ENCODE measurements around the gene FGGY. TPM values are rescaled to one million over a fixed set of nuclear protein-coding genes. Genes with fewer than 3 reads are reported as not detected.

FGGY gene
- total and polyA plus RNA-seq, 8 donors: 6.2 to 27.0 (median 16.0) TPM

DNA sequence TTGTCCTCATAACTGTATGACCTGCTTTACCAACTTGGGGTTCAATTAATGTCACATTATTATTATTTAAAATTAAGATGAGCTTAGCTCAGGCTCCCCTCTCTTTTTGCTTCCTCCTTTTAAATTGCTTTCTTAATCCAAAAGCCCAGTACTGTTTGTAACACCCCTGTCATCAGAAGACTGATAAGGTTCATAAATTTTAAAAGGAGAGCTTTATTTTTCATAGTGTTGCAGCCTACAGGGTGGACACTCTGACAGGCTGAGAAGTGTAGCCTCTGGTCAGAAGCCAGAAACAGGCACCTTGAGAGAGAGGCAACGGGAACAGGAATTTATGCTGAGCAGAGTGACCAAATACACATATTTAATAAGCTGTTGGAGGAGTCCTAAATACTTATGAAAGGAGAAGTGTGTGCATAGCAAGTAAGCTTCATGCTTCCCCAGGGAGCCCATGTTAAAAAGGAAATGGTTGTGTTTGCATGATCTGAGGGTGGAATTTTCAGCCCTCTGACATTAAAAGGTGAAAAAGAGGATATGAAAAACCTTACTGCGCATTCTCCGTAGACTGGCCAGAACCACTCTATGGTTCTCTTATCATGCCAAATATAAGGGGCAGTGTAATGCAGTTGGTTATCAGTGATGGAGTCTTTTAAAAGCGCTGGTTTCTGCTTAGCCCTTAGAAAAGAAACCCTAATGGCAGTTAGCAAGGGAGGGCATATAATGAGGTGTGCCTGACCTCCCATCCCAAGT lies 30.5 kb upstream of the FGGY start:
- DNase-seq (no peak), FAIRE-seq (no peak), ATAC-seq (peak in 2 of 4 donors; percentile 37 to 74)
- Histone ChIP-seq H3K27me3 (no peaks in the 10 kb centered on the region), H3K4me3 (no peak overlapping the region), H3K36me3 (no peaks in the 10 kb centered on the region), H3K4me1 (no peaks in the 10 kb centered on the region), H3K27ac (no peak overlapping the region), H3K9me3 (no peaks in the 10 kb centered on the region)
- TF ChIP-seq, protein P1, sequence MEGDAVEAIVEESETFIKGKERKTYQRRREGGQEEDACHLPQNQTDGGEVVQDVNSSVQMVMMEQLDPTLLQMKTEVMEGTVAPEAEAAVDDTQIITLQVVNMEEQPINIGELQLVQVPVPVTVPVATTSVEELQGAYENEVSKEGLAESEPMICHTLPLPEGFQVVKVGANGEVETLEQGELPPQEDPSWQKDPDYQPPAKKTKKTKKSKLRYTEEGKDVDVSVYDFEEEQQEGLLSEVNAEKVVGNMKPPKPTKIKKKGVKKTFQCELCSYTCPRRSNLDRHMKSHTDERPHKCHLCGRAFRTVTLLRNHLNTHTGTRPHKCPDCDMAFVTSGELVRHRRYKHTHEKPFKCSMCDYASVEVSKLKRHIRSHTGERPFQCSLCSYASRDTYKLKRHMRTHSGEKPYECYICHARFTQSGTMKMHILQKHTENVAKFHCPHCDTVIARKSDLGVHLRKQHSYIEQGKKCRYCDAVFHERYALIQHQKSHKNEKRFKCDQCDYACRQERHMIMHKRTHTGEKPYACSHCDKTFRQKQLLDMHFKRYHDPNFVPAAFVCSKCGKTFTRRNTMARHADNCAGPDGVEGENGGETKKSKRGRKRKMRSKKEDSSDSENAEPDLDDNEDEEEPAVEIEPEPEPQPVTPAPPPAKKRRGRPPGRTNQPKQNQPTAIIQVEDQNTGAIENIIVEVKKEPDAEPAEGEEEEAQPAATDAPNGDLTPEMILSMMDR (IDR thresholded peaks at IDR 0.05): no peak
- intact Hi-C loops (cut with DNase I): no loop called here
- 70 to 86% methylated on average over 4 of the region's 4 CpGs for WGBS, 2 donors

DNA sequence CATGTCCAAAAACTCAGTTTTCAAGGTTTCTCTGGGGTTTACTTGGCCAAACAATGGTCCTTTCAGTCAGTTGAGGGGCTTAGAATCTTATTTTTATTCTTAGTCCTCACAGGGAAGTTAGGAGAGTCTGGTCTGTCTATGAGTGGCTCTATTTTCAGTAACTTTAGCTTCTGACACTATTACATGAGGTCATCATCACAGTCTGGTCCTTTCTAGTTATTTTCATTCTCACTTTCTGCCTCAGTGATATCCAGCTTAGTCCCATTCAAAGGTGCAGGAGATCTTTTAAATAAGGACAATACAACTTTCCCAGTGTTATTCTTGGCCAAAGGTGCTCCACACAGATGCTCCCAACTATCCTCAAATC lies 30.0 kb upstream of the FGGY start:
- no peak for DNase-seq
- no peaks in the 10 kb centered on the region for H3K9me3 ChIP-seq
- no peak overlapping the region for H3K4me3 ChIP-seq
- no peak for ATAC-seq
- H3K4me1 ChIP-seq: no peaks in the 10 kb centered on the region
- TF ChIP-seq, protein P1 (IDR thresholded peaks at IDR 0.05): no peak
- no peaks in the 10 kb centered on the region for H3K36me3 ChIP-seq
- intact Hi-C loops (cut with DNase I): no loop called here
- no peak for FAIRE-seq
- H3K27ac ChIP-seq: no peak overlapping the region
- H3K27me3 ChIP-seq: no peaks in the 10 kb centered on the region

DNA sequence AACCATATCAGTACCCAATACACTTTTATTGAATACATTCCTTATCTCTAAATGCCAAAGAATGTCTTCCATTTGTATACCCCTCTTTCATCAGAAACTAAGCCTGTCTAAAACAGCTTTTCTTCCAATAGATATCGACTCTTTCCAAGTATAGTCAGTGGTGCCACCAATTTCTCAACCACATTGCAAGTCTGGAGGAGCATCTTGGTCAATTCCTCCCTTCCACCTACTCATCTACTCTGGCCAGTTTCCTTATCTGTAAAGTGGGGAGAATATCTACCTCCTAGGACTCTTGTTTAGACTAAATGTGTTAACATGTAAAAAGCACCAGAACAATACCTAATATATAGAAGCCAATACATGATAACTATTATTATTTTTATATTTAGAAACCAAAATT lies 28.5 kb upstream of the FGGY start:
- FAIRE-seq (no peak), ATAC-seq (no peak), DNase-seq (no peak)
- no peaks in the 10 kb centered on the region for H3K36me3 ChIP-seq
- whole genome bisulfite sequencing, 2 donors: 93 to 100% methylated on average over 1 of the region's 1 CpG
- H3K4me3 ChIP-seq: no peak overlapping the region
- intact Hi-C loops (cut with DNase I): no loop called here
- no peaks in the 10 kb centered on the region for H3K9me3 ChIP-seq
- H3K4me1 ChIP-seq: no peaks in the 10 kb centered on the region
- TF ChIP-seq, protein P1 (IDR thresholded peaks at IDR 0.05): no peak
- H3K27ac ChIP-seq: no peak overlapping the region
- H3K27me3 ChIP-seq: no peaks in the 10 kb centered on the region

DNA sequence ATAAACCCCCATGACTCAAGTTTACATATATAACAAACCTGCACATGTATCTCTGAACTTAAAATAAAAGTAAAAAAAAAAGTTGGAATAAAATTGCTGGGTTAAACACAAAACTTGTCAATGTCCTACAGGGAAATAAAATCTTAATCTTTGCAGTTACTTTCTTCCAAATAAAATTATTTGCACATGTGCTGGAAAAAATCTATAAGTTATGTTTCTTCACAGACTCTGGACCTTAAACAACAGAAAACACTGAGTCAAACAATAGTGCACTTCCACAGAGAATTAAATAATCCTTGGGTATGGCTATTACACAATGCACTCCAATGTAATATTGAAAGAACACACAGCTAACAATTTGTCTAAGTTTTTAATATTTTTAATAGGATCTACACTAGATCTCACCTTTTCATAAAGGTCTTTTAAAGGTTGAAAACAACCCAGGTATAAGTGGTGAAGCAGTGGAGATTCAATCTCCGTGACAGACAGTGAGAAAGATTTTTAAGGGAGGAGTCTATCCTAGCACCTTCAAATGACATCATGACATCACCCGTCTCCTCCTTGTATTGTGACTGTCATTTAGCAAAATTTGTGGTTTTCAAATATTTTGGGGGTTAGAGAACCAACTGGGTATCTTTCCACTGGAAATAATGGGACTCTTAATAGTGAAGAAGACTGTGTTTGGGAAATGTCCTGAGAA lies 25.2 kb upstream of the FGGY start:
- no peaks in the 10 kb centered on the region for H3K36me3 ChIP-seq
- intact Hi-C loops (cut with DNase I): no loop called here
- no peaks in the 10 kb centered on the region for H3K9me3 ChIP-seq
- WGBS, 2 donors: 92 to 94% methylated on average over 2 of the region's 2 CpGs
- FAIRE-seq (no peak), DNase-seq (no peak), ATAC-seq (no peak)
- H3K4me1 ChIP-seq: no peaks in the 10 kb centered on the region
- no peak overlapping the region for H3K4me3 ChIP-seq
- TF ChIP-seq, protein P1 (IDR thresholded peaks at IDR 0.05): no peak
- H3K27ac ChIP-seq: no peak overlapping the region
- H3K27me3 ChIP-seq: no peaks in the 10 kb centered on the region

DNA sequence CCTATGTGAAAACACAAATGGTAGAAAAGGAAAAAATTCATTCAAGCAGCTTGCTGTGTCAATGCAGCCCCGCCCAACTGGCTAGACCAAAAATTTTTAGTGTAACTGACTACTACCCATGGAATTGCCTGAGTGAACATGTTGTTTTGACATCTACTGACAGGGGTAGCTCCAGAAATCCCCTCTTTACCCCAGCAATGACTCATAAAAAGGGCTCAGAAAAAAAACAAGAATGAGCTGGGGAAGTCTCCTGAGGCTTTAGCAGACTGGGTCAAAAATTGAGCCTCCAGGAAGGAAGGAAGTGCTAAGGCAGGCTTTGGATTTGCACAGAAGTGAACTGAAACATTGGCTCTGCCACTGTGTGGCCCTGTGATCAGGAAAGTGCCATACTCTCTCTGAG lies 24.4 kb upstream of the FGGY start:
- ATAC-seq (peak in 1 of 4 donors; percentile 36), DNase-seq (no peak), FAIRE-seq (no peak)
- Histone ChIP-seq H3K27me3 (no peaks in the 10 kb centered on the region), H3K4me3 (no peak overlapping the region), H3K4me1 (no peaks in the 10 kb centered on the region), H3K27ac (no peak overlapping the region), H3K9me3 (no peaks in the 10 kb centered on the region), H3K36me3 (no peaks in the 10 kb centered on the region)
- intact Hi-C loops (cut with DNase I): no loop called here
- TF ChIP-seq, protein P1 (IDR thresholded peaks at IDR 0.05): no peak
- WGBS, 2 donors: 85 to 88% methylated on average over 1 of the region's 1 CpG
